Prostate gland (tissue), 2 donors: ENCODE data around the gene GBE1.

Experiments used
- CTCF ChIP-seq, 4 experiments: fragments of 200-600 bp in 2 of 4; fragments of 450-650 bp in 2 of 4; sonication (generic) in 2 of 4; IDR thresholded peaks; 1 replicate in 3 of 4; 2 replicates in 1 of 4; pipeline ENCODE4 v1.5.1; 2016 to 2019; ENCODE audit warnings: antibody characterized with exemption in 4 of 4, mild to moderate bottlenecking in 2 of 4, moderate library complexity in 2 of 4
- POLR2A ChIP-seq: fragments of 450-650 bp; IDR thresholded peaks from one replicate; pipeline ENCODE4 v1.6.1; 2016; ENCODE audit warnings: antibody characterized with exemption, mild to moderate bottlenecking
- POLR2AphosphoS5 ChIP-seq: sonication (generic); formaldehyde crosslinking; IDR thresholded peaks from one replicate; pipeline ENCODE4 v1.6.1; 2017; ENCODE audit warnings: antibody characterized with exemption

DNA sequence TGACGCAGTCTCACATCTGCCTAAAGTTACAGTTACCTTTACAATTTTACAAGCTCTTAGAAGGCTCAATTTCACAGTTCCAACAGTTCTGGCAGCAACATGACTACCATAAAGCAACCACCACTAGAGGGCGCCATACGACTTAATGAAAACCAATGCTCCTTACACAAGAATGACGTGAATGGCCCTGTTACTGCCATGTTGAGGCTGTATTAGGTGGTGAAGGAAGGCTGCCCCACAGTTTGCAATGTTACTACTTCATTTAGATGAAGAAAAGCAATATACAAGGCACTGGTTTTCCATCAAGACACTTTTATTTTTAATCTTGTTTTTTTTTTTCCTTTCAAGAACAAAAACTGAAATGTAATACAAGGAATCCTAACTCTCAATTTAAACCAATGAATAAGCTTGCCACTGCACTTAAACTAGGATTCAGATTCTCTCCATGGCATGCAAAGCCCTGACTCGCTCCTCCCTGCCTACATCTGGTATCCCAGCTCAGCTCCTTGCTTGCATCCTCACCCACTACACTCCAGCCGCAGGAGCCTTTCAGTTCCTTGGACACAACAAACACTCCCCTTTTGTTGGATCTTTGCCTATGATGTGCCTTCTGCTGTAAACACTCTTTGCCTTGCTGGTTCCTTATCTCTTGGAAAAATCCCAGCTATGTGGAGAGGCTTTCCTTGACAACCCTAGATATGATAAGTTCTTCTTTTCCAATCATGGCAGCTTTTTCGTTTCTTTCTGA, 270.7 kb downstream of the GBE1 start:
- peak; percentile 51 to 81 (median 63) for TF ChIP-seq CTCF (IDR thresholded peaks at IDR 0.05)
- TF ChIP-seq POLR2A, result no peak
- TF ChIP-seq POLR2AphosphoS5, result no peak
